ENCODE results near the gene UGT2A1.

The UGT2A1 gene

GRCh38 chr4:69658133-69658532, 5.1 kb upstream of the UGT2A1 start:
- TF ChIP-seq ZFX (IDR thresholded peaks at IDR 0.05), result no peak
- TF ChIP-seq CTCF (conservative IDR thresholded peaks at IDR 0.05), result no peak
- no peak overlapping the region for H3K27ac ChIP-seq

- no peak for TF ChIP-seq CTCF (conservative IDR thresholded peaks at IDR 0.05)
- TF ChIP-seq ZFX (IDR thresholded peaks at IDR 0.05), result no peak
- no peak overlapping the region for H3K27ac ChIP-seq
Observed at GRCh38 chr4:69656653-69657158, 3.7 kb upstream of the UGT2A1 start.

- no peak for TF ChIP-seq ZFX (IDR thresholded peaks at IDR 0.05)
- no peak for TF ChIP-seq CTCF (conservative IDR thresholded peaks at IDR 0.05)
- no peak overlapping the region for H3K27ac ChIP-seq
Observed at GRCh38 chr4:69650872-69651271, 2.2 kb downstream of the UGT2A1 start.

- no peak for TF ChIP-seq ZFX (IDR thresholded peaks at IDR 0.05)
- no peak for TF ChIP-seq CTCF (conservative IDR thresholded peaks at IDR 0.05)
- no peak overlapping the region for H3K27ac ChIP-seq
Observed at GRCh38 chr4:69649629-69650028, 3.4 kb downstream of the UGT2A1 start.

GRCh38 chr4:69649207-69649606, 3.8 kb downstream of the UGT2A1 start:
- H3K27ac ChIP-seq, result no peak overlapping the region
- TF ChIP-seq ZFX (IDR thresholded peaks at IDR 0.05), result no peak
- TF ChIP-seq CTCF (conservative IDR thresholded peaks at IDR 0.05), result no peak

GRCh38 chr4:69642961-69643360, 10.1 kb downstream of the UGT2A1 start:
- TF ChIP-seq CTCF (conservative IDR thresholded peaks at IDR 0.05), result no peak
- TF ChIP-seq ZFX (IDR thresholded peaks at IDR 0.05), result no peak
- no peak overlapping the region for H3K27ac ChIP-seq

- TF ChIP-seq ZFX (IDR thresholded peaks at IDR 0.05) (no peak), CTCF (conservative IDR thresholded peaks at IDR 0.05) (no peak)
- H3K27ac ChIP-seq, result no peak overlapping the region
Observed at GRCh38 chr4:69640289-69640688, 12.8 kb downstream of the UGT2A1 start.
